ENCODE measurements around the gene IL1R1. TPM values are rescaled to one million over a fixed set of nuclear protein-coding genes. Genes with fewer than 3 reads are reported as not detected.

The IL1R1 gene
- total and polyA plus RNA-seq, 4 donors = 14.0 to 49.3 (median 29.5) TPM

- TF ChIP-seq HNF4A (conservative IDR thresholded peaks at IDR 0.05) = peak in 1 of 2 donors; percentile 34
- no peak for TF ChIP-seq EGR1 (IDR thresholded peaks at IDR 0.05; ENCODE audit: low read depth in 2 of 2)
Observed at GRCh38 chr2:102166189-102166845, 23.8 kb downstream of the IL1R1 start (continued).

- Histone ChIP-seq H3K27me3 (ENCODE audit: control insufficient read depth in 4 of 4, insufficient read depth in 4 of 4, low read length in 3 of 4) (no peaks in the 10 kb centered on the region), H3K4me3 (ENCODE audit: low read depth in 1 of 3, low read length in 3 of 3) (no peak overlapping the region), H3K9ac (ENCODE audit: low read depth in 1 of 2, low read length in 2 of 2) (no peak overlapping the region), H3K27ac (ENCODE audit: low read depth in 1 of 2, low read length in 2 of 2) (no peak overlapping the region), H3K9me3 (ENCODE audit: control insufficient read depth in 4 of 4, low read length in 3 of 4) (no peaks in the 10 kb centered on the region), H3K36me3 (ENCODE audit: control insufficient read depth in 4 of 4, insufficient read depth in 3 of 4, low read depth in 1 of 4, low read length in 3 of 4) (peaks cover 5 to 41% (median 36%) of the 10 kb centered on the region in 4 donors), H3K4me1 (ENCODE audit: control insufficient read depth in 4 of 4, insufficient read depth in 4 of 4, low read length in 3 of 4) (peaks cover 0 to 18% (median 7%) of the 10 kb centered on the region in 4 donors)
- no peak for DNase-seq (ENCODE audit: low spot score)
- no peak for TF ChIP-seq HNF4G (IDR thresholded peaks at IDR 0.05)
- TF ChIP-seq FOXA1 (IDR thresholded peaks at IDR 0.05) = no peak
- TF ChIP-seq, protein P1, sequence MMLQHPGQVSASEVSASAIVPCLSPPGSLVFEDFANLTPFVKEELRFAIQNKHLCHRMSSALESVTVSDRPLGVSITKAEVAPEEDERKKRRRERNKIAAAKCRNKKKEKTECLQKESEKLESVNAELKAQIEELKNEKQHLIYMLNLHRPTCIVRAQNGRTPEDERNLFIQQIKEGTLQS (IDR thresholded peaks at IDR 0.05) = no peak
- no peak for TF ChIP-seq CTCF (IDR thresholded peaks at IDR 0.05; ENCODE audit: low read depth, low read length, missing input control)
- no peak for TF ChIP-seq ZBTB33 (IDR thresholded peaks at IDR 0.05)
- 96% methylated on average over 5 of the region's 5 CpGs for WGBS
Observed at GRCh38 chr2:102168026-102168771, 25.7 kb downstream of the IL1R1 start.

DNA sequence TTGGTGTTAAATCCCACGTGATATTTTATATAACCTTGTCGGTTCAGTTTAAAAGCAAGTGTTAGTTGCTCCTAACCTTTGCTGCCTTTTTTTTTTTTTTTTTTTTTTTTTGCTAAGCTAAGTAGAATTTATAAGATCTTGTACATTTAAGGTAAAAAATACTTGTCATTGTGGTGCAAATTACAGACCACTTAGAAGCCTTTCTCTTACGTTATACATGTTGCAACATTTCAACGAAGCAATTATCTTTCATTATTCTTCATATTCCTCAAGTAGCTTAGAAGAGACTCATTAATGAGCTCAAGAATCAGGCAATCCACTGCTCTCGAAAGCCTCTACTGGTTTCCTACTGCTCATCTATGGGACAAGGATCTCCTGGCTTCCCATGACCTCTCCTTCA lies 29.4 kb downstream of the IL1R1 start:
- H3K4me1 ChIP-seq (ENCODE audit: control insufficient read depth in 4 of 4, insufficient read depth in 4 of 4, low read length in 3 of 4) = no peaks in the 10 kb centered on the region
- 91% methylated on average over 5 of the region's 5 CpGs for whole genome bisulfite sequencing
- H3K9me3 ChIP-seq (ENCODE audit: control insufficient read depth in 4 of 4, low read length in 3 of 4) = no peaks in the 10 kb centered on the region
- TF ChIP-seq, protein P2, sequence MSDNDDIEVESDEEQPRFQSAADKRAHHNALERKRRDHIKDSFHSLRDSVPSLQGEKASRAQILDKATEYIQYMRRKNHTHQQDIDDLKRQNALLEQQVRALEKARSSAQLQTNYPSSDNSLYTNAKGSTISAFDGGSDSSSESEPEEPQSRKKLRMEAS (IDR thresholded peaks at IDR 0.05) = no peak
- no peak for TF ChIP-seq HNF4G (IDR thresholded peaks at IDR 0.05)
- no peak for TF ChIP-seq SP1 (IDR thresholded peaks at IDR 0.05)
- H3K4me3 ChIP-seq (ENCODE audit: low read depth in 1 of 3, low read length in 3 of 3) = no peak overlapping the region
- H3K27ac ChIP-seq (ENCODE audit: low read depth in 1 of 2, low read length in 2 of 2) = no peak overlapping the region
- no peak for DNase-seq (ENCODE audit: low spot score)
- H3K27me3 ChIP-seq (ENCODE audit: control insufficient read depth in 4 of 4, insufficient read depth in 4 of 4, low read length in 3 of 4) = no peaks in the 10 kb centered on the region
- H3K9ac ChIP-seq (ENCODE audit: low read depth in 1 of 2, low read length in 2 of 2) = no peak overlapping the region
- peaks cover 11 to 63% (median 57%) of the 10 kb centered on the region in 4 donors for H3K36me3 ChIP-seq (ENCODE audit: control insufficient read depth in 4 of 4, insufficient read depth in 3 of 4, low read depth in 1 of 4, low read length in 3 of 4)

DNA sequence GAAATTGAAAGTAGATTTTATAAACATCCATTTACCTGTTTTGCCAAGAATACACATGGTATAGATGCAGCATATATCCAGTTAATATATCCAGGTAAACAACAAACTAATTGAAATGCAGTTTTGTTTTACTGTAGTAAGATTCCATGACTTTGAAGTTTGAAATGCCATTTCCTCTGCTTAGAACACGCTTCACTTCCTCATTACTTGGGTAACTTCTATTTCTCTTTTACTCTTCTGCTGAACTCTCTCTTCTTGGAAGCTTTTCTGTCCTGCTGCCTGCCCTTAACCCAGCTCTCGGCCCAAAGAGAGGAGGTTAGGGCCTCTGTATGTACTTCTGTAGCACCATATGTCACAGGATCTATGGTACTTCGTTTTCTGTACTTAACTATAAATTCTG lies 30.2 kb downstream of the IL1R1 start:
- no peaks in the 10 kb centered on the region for H3K9me3 ChIP-seq (ENCODE audit: control insufficient read depth in 4 of 4, low read length in 3 of 4)
- DNase-seq (ENCODE audit: low spot score) = no peak
- WGBS = 84% methylated on average over 3 of the region's 3 CpGs
- H3K4me1 ChIP-seq (ENCODE audit: control insufficient read depth in 4 of 4, insufficient read depth in 4 of 4, low read length in 3 of 4) = no peaks in the 10 kb centered on the region
- no peak overlapping the region for H3K9ac ChIP-seq (ENCODE audit: low read depth in 1 of 2, low read length in 2 of 2)
- no peaks in the 10 kb centered on the region for H3K27me3 ChIP-seq (ENCODE audit: control insufficient read depth in 4 of 4, insufficient read depth in 4 of 4, low read length in 3 of 4)
- peaks cover 12 to 71% (median 64%) of the 10 kb centered on the region in 4 donors for H3K36me3 ChIP-seq (ENCODE audit: control insufficient read depth in 4 of 4, insufficient read depth in 3 of 4, low read depth in 1 of 4, low read length in 3 of 4)
- no peak overlapping the region for H3K4me3 ChIP-seq (ENCODE audit: low read depth in 1 of 3, low read length in 3 of 3)
- no peak overlapping the region for H3K27ac ChIP-seq (ENCODE audit: low read depth in 1 of 2, low read length in 2 of 2)
- no peak for TF ChIP-seq JUND (IDR thresholded peaks at IDR 0.05)
- TF ChIP-seq HNF4G (IDR thresholded peaks at IDR 0.05) = no peak
- TF ChIP-seq ZBTB33 (IDR thresholded peaks at IDR 0.05) = no peak
- no peak for TF ChIP-seq NR2F2 (IDR thresholded peaks at IDR 0.05)
- no peak for TF ChIP-seq EGR1 (IDR thresholded peaks at IDR 0.05; ENCODE audit: low read depth in 2 of 2)
- no peak for TF ChIP-seq FOXA1 (IDR thresholded peaks at IDR 0.05)
- no peak for TF ChIP-seq YY1 (IDR thresholded peaks at IDR 0.05)
- TF ChIP-seq HNF4A (conservative IDR thresholded peaks at IDR 0.05) = no peak
- TF ChIP-seq, protein P2 (IDR thresholded peaks at IDR 0.05) = no peak
- TF ChIP-seq, protein P1 (IDR thresholded peaks at IDR 0.05) = no peak
